Neural progenitor cell (in vitro differentiated cells): ENCODE results near the gene LZTS3.

Experiments used
- EZH2 ChIP-seq: fragments of 200-600 bp; sonication (generic); IDR thresholded peaks from 2 replicates; pipeline ENCODE4 v1.6.1; 2017; ENCODE audit warnings: antibody characterized with exemption, mild to moderate bottlenecking, moderate library complexity
- EZH2phosphoT487 ChIP-seq: fragments of 200-600 bp; sonication (generic); IDR thresholded peaks from 2 replicates; pipeline ENCODE4 v1.6.1; 2017; ENCODE audit warnings: antibody characterized with exemption
- TF ChIP-seq, protein P1 (sequence below): fragments of 200-600 bp; sonication (generic); IDR thresholded peaks from 2 replicates; pipeline ENCODE4 v1.5.1; 2017; ENCODE audit warnings: antibody characterized with exemption, mild to moderate bottlenecking

GRCh38 chr20:3195590-3196237 is 22.4 kb upstream of the LZTS3 start:
- TF ChIP-seq, protein P1, sequence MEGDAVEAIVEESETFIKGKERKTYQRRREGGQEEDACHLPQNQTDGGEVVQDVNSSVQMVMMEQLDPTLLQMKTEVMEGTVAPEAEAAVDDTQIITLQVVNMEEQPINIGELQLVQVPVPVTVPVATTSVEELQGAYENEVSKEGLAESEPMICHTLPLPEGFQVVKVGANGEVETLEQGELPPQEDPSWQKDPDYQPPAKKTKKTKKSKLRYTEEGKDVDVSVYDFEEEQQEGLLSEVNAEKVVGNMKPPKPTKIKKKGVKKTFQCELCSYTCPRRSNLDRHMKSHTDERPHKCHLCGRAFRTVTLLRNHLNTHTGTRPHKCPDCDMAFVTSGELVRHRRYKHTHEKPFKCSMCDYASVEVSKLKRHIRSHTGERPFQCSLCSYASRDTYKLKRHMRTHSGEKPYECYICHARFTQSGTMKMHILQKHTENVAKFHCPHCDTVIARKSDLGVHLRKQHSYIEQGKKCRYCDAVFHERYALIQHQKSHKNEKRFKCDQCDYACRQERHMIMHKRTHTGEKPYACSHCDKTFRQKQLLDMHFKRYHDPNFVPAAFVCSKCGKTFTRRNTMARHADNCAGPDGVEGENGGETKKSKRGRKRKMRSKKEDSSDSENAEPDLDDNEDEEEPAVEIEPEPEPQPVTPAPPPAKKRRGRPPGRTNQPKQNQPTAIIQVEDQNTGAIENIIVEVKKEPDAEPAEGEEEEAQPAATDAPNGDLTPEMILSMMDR: no peak
- no peak for TF ChIP-seq EZH2
- TF ChIP-seq EZH2phosphoT487: no peak
